Epidermal melanocyte (primary cell): ENCODE data around the gene SH3BP5.
A peak's percentile ranks its signal among the peaks of the same experiment; 100 is the strongest.
"Not testable (repeated sequence)": the region's sequence is repeated elsewhere in the genome, so short reads cannot be mapped to it uniquely, and the experiment has no call there.

Source experiments
- DNase-seq: peaks from one replicate; pipeline ENCODE4 v3.0.0; 2011; ENCODE audit warnings: low spot score; ENCODE audit not compliant: insufficient read length

SH3BP5 gene, protein sequence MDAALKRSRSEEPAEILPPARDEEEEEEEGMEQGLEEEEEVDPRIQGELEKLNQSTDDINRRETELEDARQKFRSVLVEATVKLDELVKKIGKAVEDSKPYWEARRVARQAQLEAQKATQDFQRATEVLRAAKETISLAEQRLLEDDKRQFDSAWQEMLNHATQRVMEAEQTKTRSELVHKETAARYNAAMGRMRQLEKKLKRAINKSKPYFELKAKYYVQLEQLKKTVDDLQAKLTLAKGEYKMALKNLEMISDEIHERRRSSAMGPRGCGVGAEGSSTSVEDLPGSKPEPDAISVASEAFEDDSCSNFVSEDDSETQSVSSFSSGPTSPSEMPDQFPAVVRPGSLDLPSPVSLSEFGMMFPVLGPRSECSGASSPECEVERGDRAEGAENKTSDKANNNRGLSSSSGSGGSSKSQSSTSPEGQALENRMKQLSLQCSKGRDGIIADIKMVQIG

DNA sequence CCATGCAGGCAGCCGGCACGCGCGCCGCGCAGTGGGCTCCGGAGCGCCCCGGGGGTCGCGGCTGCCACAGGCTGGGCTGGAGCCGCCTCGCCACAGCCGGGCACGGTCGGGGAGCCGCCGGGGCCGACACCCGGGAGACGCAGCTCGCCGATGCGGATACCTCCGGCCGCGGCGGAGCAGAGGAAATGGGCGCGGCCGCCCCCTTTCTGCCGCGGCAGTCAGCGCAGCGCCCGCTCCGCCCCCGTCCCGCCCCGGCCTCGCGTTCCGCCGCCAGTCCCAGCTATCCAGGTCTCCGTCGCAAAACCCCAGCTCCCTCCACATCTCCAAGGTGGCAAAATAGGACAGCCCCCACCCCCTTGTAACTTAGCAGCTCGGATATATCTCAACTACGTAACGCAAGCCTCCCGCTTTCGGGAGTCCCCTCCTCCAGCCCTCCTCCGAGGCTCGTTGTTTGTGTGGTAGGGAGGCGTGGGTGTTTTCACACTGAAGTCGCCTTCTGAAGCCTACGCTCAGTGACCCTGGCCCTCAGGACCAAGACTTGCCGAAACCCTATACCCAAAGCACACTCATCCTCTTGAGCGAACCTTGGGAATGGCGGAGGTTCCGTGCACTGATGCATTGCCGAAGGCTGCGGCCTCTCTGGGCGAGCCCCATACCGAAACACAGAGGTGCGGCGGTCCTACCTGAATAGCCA is at the start of gene SH3BP5:
SH3BP5 (minus strand) TSS at position 182 of the 694 bp plus-strand sequence; CDS start at position 4, 178 bp downstream.
- DNase-seq = peak; percentile 63

DNA sequence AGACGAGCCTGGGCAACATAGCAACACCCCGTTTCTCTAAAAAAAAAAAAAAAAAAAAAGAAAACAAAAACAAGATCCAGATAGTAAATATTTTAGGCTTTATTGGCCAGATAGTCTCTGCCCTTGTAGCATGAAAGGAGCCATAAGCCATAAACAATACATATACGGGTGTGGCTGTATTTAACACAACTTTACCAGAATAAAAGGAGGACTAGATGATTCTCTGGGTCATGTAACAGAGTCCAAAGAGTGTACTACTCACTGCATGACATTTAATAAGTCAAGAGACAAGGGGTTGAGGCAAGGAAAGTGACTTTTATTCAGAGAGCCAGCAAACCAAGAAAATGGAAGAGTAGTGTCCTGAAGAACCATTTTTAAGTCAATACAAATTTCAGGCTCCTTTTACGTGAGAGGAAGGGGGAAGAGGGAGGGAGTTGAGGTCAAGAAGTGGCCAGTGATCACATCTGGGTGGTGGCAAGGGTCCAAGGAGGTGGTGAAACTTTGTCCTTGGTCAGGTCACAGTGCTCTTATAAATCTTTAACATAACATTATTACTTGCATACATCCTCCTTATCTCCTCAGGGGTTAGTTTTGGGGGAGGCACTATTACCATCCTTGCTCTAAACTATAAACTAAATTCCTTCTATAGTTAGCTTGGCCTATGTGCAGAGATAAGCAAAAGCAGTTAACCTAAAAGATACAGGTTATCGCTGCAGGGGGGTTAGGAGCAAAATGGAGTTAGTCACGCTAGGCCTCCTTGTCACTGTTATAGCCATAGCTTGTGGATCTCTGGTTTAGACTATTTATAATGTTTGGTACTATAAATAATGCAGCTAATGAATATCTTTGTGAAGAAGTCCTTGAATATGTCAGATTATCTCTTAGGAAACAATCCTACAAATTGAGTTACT is 48.8 kb upstream of the SH3BP5 start:
- no peak for DNase-seq

DNA sequence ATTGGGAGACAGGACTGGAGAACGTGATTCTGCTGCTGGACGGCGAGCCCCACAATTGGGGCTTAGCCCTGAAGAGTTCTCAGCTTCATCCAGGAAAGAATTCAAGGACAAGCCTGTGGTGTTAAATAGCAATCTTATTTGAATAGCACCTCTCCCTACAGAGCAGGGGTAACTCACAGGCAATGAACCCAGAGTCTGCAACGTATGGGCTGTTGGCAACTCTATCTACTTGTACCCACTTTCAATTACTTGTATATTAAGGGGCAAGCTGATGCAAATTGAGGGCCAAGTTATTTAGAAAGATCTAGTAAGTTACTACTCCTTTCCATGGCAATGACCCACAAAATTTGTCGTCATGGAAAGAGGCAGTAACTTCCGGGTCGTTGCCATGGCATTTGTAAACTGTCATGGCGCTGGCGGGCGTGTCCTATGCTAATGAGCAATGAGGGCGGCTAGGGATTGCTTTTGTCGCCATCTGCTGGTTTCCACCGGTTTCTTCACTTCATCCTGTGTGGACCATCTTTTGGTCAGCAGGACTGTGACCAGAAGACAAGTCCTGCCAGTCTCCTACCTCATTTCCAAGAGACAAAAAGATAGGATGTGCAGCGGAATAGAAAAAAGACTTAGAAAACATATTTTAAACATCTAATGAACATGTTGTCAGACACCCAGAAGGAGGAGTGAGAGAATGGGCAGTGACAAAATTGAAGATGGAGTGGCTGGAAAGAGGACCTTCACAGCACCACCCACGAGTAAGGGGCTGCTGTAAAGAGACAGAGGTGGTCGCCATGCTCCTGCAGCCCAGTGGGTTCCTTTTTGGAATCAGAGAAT is 45.8 kb upstream of the SH3BP5 start:
- DNase-seq = peak; percentile 36

DNA sequence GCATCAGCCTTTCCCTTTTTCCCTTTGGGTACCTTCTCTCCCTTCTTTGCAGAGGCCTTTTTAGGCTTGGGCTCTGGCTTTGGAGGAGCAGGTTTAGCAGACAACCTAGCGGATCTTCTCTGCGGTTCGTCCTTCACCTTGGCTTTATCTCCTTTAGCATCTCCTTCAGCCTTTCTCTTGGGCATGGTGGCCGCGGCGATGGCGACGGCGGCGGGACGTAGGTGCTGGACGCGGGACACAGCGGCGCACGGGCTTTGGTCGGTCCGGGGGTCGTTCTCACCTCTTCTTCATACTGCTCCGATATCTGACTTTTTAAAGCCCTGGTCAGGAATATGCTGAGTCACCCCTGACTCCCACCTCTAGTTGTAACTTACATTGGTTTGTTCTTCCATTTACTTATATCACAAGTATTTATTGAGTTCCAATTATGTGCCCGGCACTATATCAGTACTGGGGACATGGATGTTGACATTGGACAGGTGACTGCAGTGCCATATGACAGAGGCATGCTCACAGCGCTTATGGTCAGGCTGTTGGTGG is 43.1 kb upstream of the SH3BP5 start:
- no peak for DNase-seq

DNA sequence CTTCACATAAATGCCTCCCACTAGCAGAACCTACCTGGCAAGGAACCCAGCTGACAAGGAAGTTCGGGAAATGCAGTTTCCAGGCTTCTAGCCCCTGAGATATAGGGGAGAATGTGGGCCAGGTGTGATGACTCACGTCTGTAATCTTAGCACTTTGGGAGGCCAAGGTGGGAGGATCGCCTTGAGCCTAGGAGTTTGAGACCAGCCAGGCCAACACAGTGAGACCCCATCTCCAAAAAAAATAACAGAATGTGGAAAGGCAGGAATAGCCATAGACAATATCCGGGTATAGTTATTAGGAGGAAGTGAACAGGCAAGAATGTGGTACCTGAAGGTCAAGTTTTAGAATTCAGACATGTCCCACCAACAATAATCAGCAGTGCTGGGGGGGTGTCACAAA is 40.5 kb upstream of the SH3BP5 start:
- DNase-seq = no peak

DNA sequence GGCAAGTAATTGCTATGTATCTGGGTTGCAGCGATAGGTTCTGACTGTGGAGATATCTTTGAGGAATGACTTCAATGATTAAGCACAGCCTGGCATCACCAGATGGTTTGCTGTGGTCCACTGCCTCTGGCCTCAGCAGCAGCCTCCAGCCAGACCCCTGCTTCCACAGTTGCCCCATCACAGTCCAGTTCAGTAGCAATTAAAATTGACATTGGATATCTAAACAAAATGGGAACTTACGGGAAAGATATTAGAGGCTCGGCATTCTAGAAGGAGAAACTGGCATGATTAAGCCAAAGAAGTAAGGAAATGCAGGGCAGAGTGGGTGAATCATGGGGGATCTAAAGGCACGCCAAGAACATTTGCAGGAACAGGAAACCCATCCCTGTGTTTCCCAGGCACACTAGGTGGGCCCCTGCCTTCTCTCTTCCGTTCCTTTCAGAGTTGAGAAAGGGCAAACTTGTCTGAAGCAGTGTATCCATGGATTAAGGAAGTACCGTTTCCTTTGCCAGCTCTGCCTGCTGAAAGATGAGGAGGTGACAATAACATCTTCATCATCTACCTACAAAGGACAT is 36.3 kb upstream of the SH3BP5 start:
- DNase-seq = no peak

DNA sequence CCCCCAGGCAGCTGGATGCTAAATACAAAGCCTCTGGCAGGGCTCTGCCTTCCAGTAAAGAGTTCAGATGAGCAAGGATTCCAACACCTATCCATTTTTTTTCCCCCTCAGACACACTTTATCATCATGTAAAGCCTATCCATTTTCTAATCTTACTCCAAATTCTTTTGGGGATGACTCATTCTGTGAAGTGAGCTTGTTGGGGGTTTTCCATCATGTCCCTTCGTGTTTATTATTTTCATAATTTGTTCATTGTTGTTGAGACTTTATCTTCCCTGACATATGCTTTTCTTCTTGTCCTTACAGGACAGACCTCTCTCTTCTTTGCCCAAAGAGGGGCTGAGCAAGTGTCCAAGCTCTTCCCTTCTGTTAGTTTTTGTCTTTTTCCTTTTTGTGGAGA is 34.7 kb upstream of the SH3BP5 start:
- DNase-seq = no peak

DNA sequence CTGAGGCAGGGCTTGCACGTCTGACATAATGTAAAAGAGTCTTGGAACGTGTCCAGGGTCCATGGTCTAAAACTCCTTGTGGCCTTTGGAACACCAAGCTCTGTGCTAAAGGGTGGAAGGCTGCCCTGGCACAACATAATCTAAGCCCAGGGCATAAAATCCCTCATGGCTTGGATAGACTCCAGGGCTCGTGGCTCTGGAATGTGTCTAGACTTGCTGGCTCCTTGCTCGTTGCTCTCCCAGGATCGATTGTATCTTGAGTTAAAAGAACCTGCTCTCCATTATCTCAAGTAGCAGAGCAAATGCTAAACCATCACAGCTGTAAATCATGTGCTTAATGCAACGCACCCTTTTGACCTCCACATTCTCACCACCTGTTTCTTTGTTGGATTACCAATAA is 31.7 kb upstream of the SH3BP5 start:
- DNase-seq = not testable (repeated sequence)

DNA sequence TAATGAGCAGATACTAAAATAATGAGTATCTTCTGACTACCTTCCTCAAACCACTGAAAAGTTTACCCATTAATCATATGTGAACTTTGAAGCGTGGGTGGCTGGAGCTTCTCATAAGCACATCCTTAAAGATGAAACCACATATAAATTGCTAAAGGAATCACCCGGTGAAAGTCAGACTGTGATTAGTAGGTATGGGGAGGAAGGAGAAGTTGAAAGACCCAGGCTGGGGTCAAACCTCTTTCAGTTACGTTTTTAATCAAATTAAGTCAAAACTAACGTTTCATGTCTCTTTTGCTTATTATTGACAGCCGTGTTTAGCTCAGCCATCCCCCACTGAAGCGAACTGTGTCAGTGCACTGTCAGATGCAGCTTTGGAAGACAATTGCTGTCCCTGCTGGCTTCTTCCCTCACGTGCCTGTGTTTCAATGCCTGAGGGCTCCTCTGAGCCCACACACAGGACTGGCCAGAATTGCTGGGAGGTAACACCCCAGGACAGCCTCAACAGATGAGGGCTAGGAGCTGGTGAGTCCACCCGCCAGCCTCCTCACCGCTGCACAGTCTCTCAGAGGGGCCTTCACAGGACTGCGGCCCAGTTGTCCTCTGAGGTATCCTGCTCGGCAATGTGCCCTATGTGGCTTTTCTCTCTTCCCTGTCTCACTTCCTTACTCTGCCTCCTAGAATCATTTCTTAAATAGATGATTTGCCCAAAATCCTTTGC is 29.3 kb upstream of the SH3BP5 start:
- DNase-seq = no peak

DNA sequence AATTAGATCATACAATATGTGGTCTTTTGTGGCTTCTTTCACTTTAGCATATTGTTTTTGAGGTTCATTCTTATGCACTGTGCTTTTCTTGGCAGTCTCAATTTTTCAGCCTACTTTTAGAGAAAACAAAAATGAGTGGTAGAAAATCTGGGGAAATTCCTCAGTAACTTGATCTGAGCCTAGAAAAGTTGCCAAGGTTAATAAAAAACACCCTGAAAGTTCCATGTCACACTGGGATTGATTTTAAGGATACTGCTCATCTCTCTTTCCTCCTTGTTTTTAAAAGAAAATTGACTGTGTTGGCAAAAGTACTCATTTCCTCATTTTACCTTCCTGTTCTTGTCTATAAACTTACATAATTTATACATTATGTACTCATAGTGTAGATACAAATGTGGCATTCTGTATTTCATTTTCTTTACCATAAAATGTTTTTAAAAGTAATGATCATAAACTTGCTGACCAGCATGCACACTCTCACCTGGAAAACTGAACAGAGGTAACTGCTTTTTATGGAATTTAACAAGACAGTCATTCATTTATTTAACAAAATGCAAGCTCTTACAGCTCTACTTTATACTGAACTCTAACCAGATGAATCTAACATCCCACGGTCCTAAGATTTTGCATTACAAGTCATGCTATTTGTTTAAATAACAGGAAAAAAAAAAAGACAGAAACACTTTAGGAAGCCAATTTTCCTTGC is 28.6 kb upstream of the SH3BP5 start:
- DNase-seq = no peak

DNA sequence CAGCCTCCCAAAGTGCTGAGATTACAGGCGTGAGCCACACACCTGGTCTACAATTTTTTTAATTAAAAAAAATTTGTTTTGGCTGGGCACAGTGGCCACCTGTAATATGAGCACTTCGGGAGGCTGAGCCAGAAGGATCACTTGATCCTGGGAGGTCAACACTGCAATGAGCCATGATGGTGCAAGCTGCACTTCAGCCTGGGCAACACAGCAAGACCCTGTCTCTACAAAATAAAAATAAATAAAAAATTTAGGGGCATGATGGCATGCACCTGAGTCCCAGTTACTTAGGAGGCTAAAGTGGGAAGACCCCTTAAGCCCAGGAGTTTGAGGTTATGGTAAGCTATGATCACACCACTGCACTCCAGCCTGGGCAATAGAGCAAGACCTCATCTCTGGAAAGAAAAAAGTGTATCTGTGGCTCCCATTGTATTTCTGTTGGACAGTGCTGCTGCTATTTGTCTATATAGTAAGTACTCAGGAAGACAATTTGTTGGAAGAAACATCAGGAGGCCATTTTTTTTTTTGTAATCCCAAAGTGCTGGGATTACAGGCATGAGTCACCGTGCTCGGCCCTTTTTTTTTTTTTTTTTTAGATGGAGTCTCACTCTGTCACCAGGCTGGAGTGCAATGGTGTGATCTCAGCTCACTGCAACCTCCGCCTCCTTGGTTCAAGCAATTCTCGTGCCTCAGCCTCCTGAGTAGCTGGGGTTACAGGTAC is 27.5 kb upstream of the SH3BP5 start:
- DNase-seq = no peak

DNA sequence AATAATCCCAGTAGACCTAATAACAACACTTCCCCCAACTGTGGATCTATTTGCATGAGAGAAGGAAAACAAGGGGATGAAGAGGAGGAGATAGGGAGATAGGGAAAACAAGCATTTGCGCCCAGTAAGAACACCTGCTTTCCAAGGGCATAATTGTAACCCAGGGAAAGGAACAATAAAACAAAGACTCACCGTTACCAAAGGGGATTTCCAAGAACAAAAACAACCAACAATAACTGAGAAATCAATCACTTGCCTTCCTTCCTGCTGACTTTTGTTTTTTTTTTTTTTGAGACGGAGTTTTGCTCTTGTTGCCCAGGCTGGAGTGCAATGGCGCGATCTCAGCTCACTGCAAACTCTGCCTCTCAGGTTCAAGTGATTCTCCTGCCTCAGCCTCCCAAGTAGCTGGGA is 24.3 kb upstream of the SH3BP5 start:
- not testable (repeated sequence) for DNase-seq

DNA sequence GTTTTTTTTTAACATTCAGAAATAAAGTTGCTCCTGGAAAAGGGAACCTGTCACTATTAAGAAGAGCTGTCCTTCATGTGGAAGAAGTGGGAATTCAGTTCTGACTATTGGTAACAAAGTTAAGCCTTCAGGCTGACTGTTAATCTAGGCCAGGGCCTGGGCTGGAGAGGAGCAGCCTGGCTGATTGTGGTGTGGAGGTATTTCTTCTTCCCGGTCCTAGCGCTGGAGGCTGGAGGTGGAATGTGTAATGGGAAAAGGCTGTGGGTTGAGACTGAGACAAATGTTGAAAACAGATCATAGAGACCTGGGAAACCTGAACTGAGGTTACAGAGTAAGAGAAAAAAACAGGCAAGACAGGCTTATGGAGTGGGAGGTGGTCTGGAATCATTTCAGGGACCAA is 23.8 kb upstream of the SH3BP5 start:
- DNase-seq = no peak

DNA sequence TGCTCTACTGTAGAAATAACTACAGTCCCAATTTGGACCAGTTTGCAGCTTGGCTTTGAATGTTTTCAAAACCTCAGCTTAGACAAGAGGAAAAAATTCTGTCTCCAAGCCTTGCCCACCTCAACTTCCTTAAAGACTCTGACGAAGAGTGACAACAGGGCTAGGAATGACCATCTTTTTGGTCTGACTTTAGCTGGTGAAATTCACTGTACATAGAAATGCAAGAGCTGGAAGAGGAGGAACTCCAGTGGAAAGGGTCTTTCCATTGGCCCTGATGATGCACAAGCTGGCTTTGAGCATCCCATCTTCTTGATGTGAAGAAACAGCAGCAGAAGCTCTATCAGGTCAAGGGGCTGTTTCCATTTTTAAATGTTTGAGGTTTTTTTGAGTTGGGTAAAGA is 22.7 kb upstream of the SH3BP5 start:
- DNase-seq = no peak

DNA sequence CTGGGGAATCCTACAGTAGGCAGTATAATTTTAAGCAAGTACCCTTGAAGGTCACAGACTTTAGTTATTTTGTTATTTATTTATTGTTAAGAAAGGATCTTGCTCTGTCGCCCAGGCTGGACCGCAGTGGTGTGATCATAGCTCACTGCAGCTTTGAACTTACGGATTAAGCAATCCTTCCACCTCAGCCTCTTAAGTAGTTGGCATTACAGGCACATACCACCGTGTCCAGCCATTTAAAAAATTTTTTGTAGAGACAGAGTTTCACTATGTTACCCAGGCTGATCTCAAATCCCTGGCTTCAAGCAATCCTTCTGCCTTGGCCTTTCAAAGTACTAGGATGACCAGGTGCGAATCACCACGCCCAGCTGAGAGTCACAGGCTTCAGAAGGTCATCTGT is 22.1 kb upstream of the SH3BP5 start:
- no peak for DNase-seq

DNA sequence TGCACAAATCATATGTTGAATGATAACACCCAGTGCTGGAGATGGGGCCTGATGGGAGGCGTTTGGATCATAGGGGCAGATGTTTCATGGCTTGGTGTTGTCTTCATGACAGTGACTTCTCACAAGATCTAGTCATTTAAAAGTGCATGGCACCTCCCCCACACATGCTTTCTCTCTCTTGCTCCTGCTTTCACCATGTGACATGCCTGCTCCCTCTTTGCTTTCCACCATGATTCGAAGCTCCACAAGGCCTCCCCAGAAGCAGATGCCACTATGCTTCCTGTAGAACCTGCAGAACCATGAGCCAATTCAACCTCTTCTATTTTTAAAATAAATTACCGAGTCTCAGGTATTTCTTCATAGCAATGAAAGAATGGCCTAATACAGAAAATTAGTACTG is 17.8 kb upstream of the SH3BP5 start:
- no peak for DNase-seq

DNA sequence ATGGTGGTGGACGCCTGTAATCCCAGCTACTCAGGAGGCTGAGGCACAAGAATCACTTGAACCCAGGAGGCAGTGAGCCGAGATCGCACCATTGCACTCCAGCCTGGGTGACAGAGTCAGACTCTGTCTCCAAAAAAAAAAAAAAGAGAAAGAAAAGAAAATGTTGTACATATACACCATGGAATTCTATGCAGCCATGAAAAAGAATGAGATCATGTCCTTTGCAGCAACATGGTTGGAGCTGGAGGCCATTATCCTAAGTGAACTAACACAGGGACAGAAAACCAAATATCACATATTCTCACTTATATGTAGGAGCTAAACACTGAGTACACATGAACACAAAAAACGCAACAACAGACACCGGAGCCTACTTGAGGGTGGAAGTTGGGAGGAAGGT is 17.1 kb upstream of the SH3BP5 start:
- not testable (repeated sequence) for DNase-seq

DNA sequence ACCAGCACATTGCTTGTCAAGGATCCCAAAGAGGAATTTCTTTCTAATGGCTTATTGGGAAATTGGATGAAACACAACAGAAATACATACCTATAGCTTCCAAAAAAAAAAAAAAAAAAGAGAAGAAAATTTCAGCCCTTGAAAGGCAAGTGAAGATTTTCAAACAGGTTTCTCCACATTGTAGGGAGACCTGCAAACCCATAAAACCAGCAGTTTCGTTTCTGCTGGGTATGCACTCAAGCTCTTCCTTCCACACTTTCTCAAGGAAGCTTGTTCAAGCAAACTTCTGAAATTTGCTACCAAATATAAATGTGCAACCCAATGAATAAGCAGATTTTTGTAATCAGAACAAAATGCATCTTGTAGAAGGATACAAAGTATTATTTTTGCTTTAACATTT is 15.9 kb upstream of the SH3BP5 start:
- no peak for DNase-seq
